H1 (cell line): Measurements from ENCODE around the gene APBA2. TPM values are rescaled to one million over a fixed set of nuclear protein-coding genes. Genes with fewer than 3 reads are reported as not detected.

Experiments
- CREB1 ChIP-seq: IDR thresholded peaks from 2 replicates; pipeline ENCODE4 v1.6.1; 2012; ENCODE audit warnings: inconsistent platforms
- EZH2 ChIP-seq: fragments of 200-600 bp; sonication (generic); IDR thresholded peaks from 2 replicates; pipeline ENCODE4 v1.7.1; 2012; ENCODE audit warnings: low read depth, mild to moderate bottlenecking, moderate library complexity, low read length, inconsistent platforms; ENCODE audit not compliant: severe bottlenecking
- HDAC6 ChIP-seq: IDR thresholded peaks from one replicate; pipeline ENCODE4 v1.7.1; 2012; ENCODE audit warnings: low read depth, mild to moderate bottlenecking, inconsistent platforms, low read length, moderate library complexity
- JUN ChIP-seq: IDR thresholded peaks from 2 replicates; pipeline ENCODE4 v1.6.1; 2011; ENCODE audit warnings: low read depth, mild to moderate bottlenecking, improper control_type of control experiment, low read length
- PHF8 ChIP-seq: fragments of 200-600 bp; sonication (generic); conservative IDR thresholded peaks from 2 replicates; pipeline ENCODE4 v1.7.1; 2012; ENCODE audit warnings: low read depth, mild to moderate bottlenecking, inconsistent platforms, low read length, moderate library complexity
- RXRA ChIP-seq: IDR thresholded peaks from 2 replicates; pipeline ENCODE4 v1.6.1; 2011; ENCODE audit warnings: low read depth, mild to moderate bottlenecking, low read length, moderate library complexity; ENCODE audit not compliant: insufficient read depth
- TAF7 ChIP-seq: optimal IDR thresholded peaks from 2 replicates; pipeline ENCODE3; 2011; ENCODE audit warnings: low read depth, mild to moderate bottlenecking, inconsistent platforms, low read length, moderate library complexity, borderline replicate concordance
- TEAD4 ChIP-seq: IDR thresholded peaks from 2 replicates; pipeline ENCODE4 v1.6.1; 2012; ENCODE audit warnings: low read depth, low read length, inconsistent platforms, mixed read lengths
- polyA plus RNA-seq, 7 experiments: library from polyadenylated mRNA; depleted of rRNA in 3 of 7; stranded (reverse) in 5 of 7; unstranded in 2 of 7; fragments of >200 nt in 5 of 7; fragments of 200-250 nt in 2 of 7; gene quantifications; 1 replicate in 5 of 7; 2 replicates in 1 of 7; 4 replicates in 1 of 7; pipeline versions ENCODE4 v1.2.1 to v1.2.3, GENCODE V29; 2011 to 2013; ENCODE audit warnings: missing spikeins in 2 of 7, mixed read lengths in 2 of 7
- total RNA-seq: library from RNA; stranded (reverse); fragmentation: NEBNext Ultra II Directional; extraction: Animal tissue kit (Norgen Biotek cat#: 25700); gene quantifications from 2 replicates; pipeline ENCODE4 v1.2.1, GENCODE V29; 2021
- TF ChIP-seq, protein P1 (sequence below): IDR thresholded peaks from 2 replicates; pipeline ENCODE4 v1.6.1; 2011; ENCODE audit warnings: low read length, improper control_type of control experiment

Gene APBA2
- total and polyA plus RNA-seq, 2 of the 8 experiments (the other 6 are each of a cell fraction or from before 2014, with no cell fraction given): 15.5 to 19.0 TPM

DNA sequence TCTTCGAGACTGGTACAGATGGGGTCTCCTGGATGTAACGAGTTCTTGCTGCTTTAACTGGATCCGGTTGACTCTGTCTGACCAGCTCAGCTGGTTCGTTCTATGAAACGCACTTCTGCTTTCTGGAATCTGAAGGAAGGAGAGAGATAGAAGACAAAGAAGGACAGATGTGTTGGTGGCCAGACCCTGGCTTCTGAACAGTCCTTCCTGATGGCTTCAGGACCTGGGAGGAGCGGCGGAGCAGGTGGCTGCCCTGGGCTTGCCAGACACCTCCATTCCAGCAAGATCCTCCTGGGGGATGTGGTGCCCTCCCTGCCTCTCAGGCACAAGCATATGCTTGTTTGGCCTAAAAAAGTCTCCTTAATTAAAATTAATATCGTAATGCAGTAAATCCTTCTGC, 99.9 kb downstream of the APBA2 start (continued):
- TF ChIP-seq EZH2: no peak
- TF ChIP-seq CREB1: no peak
- no peak for TF ChIP-seq TEAD4
- no peak for TF ChIP-seq TAF7
- TF ChIP-seq PHF8: no peak
- no peak for TF ChIP-seq JUN
- no peak for TF ChIP-seq RXRA
- no peak for TF ChIP-seq HDAC6
- TF ChIP-seq, protein P1, sequence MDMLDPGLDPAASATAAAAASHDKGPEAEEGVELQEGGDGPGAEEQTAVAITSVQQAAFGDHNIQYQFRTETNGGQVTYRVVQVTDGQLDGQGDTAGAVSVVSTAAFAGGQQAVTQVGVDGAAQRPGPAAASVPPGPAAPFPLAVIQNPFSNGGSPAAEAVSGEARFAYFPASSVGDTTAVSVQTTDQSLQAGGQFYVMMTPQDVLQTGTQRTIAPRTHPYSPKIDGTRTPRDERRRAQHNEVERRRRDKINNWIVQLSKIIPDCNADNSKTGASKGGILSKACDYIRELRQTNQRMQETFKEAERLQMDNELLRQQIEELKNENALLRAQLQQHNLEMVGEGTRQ: no peak
